ENCODE measurements around the gene PPARA.

Gene PPARA

DNA sequence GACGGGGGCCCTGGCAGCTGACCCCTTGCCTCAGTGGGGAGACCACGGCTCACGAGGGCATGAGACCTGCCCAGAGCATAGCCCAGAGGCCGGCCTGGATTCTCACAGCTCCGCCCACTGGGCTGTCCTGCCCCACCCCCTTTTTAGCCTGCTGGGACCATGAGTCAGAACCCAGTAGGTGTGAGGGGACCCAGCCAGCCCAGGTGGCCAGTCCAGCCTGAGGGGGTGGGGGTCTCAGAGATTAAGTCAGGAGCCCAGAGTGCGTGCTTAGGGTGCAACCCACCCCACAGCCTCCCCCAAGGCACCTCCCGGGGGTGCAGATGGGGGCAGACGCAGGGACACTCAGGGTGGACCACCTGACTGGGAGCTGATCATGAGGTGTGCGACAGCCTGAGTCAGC, 40.1 kb upstream of the PPARA start:
- Mint-ChIP-seq H3K4me1 (no peaks in the 10 kb centered on the region), H3K27ac (no peak overlapping the region), H3K27me3 (no peaks in the 10 kb centered on the region), H3K4me3 (no peak overlapping the region), H3K9me3 (no peaks in the 10 kb centered on the region)
- ATAC-seq = no peak
- no peak for DNase-seq

DNA sequence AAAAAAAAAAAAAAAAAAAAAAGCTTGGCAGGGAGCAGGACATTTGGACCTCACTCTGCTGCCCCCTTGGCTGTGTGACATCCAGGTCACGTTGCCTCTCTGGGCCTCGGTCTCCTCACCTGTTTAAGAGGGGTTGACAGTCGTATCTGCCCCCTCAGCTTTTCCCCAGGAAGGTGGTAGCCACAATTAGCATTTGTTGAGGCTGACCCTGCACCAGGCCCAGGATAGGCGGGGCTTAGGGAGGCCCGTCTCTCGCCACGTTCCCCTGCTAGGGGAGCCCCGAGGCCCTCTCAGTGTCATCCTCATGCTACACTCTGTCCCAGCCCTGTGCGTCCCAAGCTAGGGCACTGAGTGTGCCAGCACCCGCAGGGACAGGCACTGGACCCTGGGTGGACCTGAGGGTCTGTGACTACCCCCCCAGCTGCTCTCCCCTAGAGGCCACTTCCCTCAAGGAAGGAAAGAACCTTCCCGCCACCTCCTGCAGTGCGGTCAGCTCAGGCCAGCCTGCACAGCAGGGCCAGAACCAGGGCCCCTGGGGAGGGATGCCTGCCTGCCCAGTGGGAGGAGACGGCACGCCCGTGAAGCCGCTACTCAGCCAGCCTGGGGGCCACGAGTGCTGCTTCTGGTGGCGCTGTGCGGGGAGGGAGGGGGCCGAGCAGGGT, 38.5 kb upstream of the PPARA start:
- no peak overlapping the region for H3K4me3 Mint-ChIP-seq
- ATAC-seq (no peak), DNase-seq (no peak)
- H3K27ac Mint-ChIP-seq = no peak overlapping the region
- H3K4me1 Mint-ChIP-seq = peaks cover 3% of the 10 kb centered on the region
- no peaks in the 10 kb centered on the region for H3K9me3 Mint-ChIP-seq
- no peaks in the 10 kb centered on the region for H3K27me3 Mint-ChIP-seq

DNA sequence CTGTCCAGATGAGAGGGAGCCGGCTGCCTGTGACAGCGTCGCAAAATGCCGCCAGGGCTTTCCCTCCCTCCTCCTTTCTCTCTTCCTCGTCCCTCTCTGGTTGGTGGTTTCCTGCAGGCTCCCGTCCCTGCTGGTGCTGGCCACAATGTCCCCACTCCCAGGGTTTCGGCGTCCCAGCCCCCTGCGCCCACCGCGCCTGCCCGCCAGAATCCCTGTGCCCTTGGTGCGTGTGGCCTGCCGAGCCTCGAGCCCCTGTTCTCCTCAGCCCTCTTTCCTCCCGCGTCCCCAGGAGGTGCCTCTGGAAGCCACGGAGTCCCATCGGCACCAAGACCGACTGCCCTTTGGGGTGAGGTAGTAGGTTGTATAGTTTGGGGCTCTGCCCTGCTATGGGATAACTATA, 37.9 kb upstream of the PPARA start:
- H3K4me3 Mint-ChIP-seq = no peak overlapping the region
- peaks cover 5% of the 10 kb centered on the region for H3K4me1 Mint-ChIP-seq
- DNase-seq (no peak), ATAC-seq (no peak)
- no peak overlapping the region for H3K27ac Mint-ChIP-seq
- no peaks in the 10 kb centered on the region for H3K9me3 Mint-ChIP-seq
- no peaks in the 10 kb centered on the region for H3K27me3 Mint-ChIP-seq

DNA sequence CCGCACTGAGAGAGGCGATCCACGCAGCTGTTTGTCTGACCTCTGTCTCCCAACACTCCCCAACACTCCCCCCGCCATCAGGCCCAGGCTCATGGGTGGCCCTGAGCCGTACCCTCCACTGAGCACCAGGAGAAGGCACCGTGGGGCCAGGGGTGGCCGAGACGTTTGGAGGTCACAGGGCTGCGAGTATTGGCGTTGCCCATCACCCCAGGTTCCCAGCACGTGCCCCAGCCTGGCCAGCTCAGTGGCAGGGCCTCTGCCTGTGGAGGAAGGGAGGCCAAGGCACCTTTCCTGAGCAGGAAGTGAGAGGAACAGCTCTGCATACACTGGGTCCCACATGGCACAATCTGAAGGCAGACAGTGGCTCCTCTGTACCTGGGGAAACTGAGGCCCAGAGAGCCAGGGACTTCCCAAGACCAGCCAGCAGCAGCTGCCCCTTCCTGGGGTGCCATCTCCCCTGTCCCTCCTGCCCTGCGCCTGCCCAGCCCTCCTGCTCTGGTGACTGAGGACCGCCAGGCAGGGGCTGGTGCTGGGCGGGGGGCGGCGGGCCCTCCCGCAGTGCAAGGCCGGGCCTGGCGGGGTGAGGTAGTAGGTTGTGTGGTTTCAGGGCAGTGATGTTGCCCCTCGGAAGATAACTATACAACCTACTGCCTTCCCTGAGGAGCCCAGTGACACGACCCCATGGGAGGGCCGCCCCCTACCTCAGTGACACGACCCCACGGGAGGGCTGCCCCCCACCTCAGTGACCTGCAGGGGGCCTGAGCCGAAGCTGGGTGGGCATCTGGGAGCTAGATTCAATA, 37.0 kb upstream of the PPARA start:
- H3K4me1 Mint-ChIP-seq = peaks cover 5% of the 10 kb centered on the region
- no peak overlapping the region for H3K4me3 Mint-ChIP-seq
- ATAC-seq = no peak
- no peaks in the 10 kb centered on the region for H3K9me3 Mint-ChIP-seq
- H3K27me3 Mint-ChIP-seq = no peaks in the 10 kb centered on the region
- no peak for DNase-seq
- H3K27ac Mint-ChIP-seq = no peak overlapping the region

DNA sequence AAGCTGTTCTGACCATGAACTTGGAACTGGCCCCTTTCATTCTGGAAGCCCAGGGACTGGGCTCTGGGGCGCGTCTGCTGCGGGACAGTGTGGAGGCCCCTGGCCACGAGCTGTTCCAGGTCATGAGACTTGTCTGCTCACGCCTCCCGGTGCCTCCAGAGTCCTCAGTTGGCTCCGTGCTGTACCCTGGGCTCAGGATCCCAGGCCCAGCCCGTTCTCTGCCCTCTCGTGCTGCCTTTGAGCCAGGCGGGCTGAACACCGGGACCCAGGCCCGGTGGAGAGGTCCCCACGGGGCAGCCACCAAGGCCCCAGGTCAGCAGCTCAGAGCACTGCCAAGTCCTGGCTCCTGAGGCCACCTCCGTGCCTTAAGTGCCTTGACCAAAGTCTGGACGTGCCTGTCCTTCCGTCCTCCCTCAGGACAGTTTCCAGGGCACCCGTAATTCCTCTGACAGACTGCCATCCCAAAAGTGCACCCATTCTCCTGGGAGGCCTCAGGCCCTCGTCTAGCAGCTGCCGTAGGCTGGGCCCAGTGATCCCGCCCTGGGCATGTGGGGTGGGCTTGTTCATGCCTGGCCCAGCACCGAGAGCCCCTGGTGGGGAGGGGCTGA, 36.3 kb upstream of the PPARA start:
- Mint-ChIP-seq H3K4me1 (peaks cover 11% of the 10 kb centered on the region), H3K27ac (no peak overlapping the region), H3K27me3 (no peaks in the 10 kb centered on the region), H3K4me3 (no peak overlapping the region), H3K9me3 (no peaks in the 10 kb centered on the region)
- ATAC-seq (peak; percentile 13), DNase-seq (no peak)

DNA sequence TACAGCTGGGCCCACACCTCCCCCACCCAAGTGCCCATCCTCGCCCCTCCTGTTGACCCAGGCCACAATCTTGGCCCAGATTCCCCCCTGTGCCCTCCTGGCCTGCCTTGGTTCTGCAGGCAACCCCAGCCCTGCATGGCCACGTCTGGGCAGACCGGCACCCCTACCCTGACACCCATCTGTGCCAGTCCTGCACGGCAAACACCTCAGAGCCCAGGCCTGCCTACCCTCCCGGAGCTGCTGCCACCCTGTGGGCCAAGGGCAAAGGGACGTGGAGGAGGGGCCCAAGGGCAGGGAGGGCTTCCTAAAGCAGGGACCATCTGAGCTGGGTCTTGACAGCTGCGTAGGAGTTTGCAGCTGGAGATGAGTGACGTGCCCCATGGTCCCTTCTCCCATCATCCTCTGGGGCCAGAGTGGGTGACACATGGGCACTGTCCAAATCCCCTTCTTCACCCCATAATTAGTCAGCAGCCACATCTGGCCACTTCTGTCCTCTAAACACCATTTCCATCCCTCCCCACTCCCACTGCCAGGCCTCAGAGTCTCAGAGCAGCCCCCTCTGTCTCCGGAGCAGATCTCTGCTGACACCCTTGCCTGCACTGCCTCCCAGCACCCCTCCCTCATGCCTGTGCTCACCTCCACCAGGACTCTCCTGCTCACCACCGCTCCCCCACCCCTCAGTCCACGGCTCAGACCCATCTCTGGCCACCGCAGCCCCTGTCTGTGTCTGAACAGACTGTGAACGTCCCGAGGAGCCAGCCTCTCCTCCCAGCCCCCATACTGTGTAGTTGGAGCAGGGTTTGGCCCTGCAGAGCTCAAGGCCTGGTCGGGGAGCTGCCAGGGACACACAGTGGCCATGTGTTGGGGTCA, 35.6 kb upstream of the PPARA start:
- Mint-ChIP-seq H3K27ac (peak overlapping the region in 1 of 2 donors; percentile 77), H3K4me3 (no peak overlapping the region)
- no peak for DNase-seq

DNA sequence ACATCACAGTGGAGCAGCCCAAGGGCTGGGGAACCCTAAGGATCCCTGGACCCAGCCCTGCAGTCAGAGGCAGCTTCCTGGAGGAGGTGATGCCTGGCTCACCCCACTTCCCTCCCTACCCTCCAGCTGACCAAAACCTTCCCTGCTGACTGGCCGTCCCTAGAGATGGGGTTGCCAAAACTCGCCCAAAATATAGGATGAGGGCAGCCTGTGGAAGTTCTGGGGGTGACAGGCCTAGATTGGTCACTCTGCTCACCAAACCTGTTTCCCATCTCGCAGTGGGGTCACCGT, 35.0 kb upstream of the PPARA start:
- DNase-seq = no peak
- peak overlapping the region in 1 of 2 donors; percentile 12 for H3K27ac Mint-ChIP-seq
- no peak for ATAC-seq

More for the DNA sequence above, 35.6 kb upstream of the PPARA start:
- Mint-ChIP-seq H3K27me3 (no peaks in the 10 kb centered on the region), H3K4me1 (peaks cover 14% of the 10 kb centered on the region), H3K9me3 (no peaks in the 10 kb centered on the region)
- ATAC-seq = no peak

DNA sequence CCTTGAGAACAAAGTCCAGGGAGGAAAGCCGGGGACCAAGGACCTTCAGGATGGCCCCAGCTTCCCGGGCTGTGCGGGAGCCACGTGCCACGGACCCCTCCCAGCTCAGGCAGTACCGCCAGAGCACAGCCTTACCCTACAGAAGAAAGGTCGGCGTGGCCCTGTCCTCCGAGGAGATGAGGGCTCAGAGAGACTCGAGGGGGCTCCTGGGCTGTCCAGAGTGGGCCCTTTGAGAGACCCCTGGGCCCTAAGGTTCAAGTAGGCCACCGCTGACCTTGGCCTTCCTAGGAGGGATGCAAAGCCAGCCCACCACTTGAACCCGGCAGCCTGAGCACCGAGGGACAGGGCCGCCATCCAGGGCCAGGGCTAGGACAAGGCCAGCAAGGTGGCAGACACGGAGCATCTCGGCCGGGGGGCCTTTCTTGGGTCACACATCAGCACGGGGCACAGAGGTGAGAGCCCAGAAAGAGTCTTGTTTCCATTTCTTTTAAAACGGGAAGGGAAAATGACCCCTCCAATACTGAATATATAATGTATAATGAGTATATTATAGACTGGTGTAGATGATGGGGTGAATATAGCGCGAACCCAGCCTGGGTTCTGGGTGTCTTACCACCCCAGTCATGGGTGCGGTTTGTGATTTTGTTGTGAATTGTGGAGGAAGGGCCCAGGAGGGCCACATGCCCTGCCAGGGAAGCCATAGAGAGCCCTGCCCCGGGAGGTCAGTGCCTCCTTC, 34.4 kb upstream of the PPARA start:
- Mint-ChIP-seq H3K4me1 (peaks cover 14% of the 10 kb centered on the region), H3K4me3 (no peak overlapping the region), H3K27me3 (no peaks in the 10 kb centered on the region), H3K9me3 (no peaks in the 10 kb centered on the region), H3K27ac (no peak overlapping the region)
- DNase-seq (no peak), ATAC-seq (no peak)

More for the DNA sequence above, 35.0 kb upstream of the PPARA start:
- Mint-ChIP-seq H3K9me3 (no peaks in the 10 kb centered on the region), H3K4me1 (peaks cover 14% of the 10 kb centered on the region), H3K4me3 (no peak overlapping the region), H3K27me3 (no peaks in the 10 kb centered on the region)

DNA sequence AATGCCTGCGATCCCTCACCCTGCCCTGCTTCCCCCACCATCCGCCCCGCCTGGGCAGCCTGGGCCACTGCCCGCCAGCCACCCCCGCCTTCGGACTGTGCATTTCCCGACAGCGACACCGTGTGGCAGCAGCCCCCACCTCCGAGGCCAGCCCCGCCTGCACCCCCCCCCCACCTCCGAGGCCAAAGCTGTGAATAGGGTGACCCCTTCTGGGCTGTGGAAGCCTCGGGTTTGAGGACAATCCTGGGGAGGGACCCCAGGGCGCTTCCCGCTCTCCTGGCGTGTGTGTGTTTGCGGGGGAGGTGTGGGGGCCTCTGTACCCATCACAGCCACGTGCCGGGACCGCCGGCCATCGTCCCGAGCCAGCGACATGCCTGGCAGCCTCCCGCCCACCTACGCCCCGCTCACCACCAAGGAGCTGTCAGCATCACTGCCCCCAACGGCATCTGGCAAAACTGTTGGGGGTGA, 33.8 kb upstream of the PPARA start:
- ATAC-seq (peak; percentile 89), DNase-seq (peak; percentile 81 to 83)
- peak overlapping the region in 1 of 2 donors; percentile 89 for H3K27ac Mint-ChIP-seq
- H3K4me1 Mint-ChIP-seq = peaks cover 14% of the 10 kb centered on the region
- no peaks in the 10 kb centered on the region for H3K27me3 Mint-ChIP-seq
- no peak overlapping the region for H3K4me3 Mint-ChIP-seq
- no peaks in the 10 kb centered on the region for H3K9me3 Mint-ChIP-seq

DNA sequence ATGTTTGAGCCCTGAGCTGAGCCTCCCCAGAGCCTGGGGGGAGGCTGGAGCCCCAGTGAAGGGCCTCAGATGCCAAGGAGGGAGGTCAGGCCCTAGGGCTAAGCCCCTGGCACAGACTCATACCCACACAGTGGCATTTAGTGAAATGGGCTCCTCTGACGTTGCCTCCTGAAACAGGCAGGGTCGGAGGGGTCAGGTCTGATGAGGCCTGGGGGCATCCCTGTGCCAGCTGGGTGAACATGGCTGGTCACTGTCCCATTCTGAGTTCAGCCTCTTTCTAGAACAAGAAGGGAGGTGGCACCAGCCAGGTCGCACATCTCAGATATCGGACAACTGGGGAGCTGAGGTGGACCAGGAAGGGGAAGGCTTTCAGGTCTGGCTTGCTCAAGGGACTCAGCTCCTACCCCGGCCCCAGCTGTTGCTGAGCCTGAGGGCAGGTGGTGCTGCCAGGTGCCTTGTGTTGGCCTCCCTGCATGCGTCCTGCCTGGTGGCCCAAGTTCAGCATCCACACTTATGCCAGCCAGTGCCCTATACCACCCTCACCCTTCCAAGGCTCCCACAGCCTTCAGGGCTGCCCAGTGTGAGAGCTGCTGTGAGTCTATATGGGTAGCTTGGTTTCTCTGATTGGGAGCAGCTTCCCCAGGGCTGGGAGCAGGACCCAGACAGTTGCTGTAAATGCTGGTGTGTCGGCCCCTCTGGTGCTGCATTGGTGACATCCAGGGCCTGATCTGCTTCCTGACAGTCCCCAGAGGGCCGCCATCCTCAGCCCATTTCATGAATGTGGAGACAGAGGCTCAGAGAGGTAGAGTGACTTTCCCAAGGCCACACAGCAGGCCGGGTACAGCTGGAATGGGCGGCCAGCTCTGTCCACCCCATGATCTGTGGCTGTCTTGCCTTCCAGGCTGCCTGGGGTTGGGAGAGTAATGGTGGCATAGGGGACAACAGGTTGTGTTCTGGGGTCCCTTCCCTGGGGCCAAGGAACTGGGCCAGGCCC, 32.8 kb upstream of the PPARA start:
- no peak overlapping the region for H3K4me3 Mint-ChIP-seq
- H3K27me3 Mint-ChIP-seq = no peaks in the 10 kb centered on the region
- peaks cover 14% of the 10 kb centered on the region for H3K4me1 Mint-ChIP-seq
- H3K9me3 Mint-ChIP-seq = no peaks in the 10 kb centered on the region
- H3K27ac Mint-ChIP-seq = no peak overlapping the region
- ATAC-seq = no peak
- DNase-seq = no peak

DNA sequence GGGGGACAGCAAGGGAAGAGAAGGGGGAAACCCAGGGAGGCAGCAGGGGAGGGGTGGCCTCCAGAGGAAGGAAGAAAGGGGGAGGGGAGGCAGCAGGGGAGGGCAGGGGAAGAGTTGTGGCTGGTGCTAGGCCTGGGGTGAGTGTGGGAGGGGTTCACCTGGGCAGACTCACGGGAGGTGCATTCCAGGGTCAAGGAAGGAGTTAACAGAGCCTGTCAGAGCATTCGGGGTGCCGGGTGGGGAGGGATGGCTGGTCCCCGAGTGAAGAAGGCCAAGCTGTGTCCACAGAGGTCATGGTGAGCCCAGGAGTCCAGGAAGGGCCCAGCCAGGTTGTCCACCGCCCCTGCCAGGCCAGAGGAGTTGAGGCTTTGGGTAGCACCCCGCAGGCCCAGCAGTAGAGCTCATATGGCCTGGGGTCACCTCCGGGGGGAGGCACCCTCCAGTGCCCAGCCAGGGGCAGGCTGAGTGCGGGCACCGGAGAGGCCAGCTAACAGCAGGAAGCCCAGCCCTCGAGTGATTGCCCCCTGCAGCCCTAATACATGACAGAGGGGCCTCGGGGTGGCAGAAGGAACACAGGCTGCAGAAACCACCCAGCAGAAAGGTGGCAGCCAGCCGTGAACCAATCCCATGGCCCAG, 31.1 kb upstream of the PPARA start:
- Mint-ChIP-seq H3K4me3 (no peak overlapping the region), H3K4me1 (peaks cover 14% of the 10 kb centered on the region), H3K27ac (peak overlapping the region in 1 of 2 donors; percentile 78), H3K9me3 (no peaks in the 10 kb centered on the region), H3K27me3 (no peaks in the 10 kb centered on the region)
- ATAC-seq = no peak
- DNase-seq = no peak

DNA sequence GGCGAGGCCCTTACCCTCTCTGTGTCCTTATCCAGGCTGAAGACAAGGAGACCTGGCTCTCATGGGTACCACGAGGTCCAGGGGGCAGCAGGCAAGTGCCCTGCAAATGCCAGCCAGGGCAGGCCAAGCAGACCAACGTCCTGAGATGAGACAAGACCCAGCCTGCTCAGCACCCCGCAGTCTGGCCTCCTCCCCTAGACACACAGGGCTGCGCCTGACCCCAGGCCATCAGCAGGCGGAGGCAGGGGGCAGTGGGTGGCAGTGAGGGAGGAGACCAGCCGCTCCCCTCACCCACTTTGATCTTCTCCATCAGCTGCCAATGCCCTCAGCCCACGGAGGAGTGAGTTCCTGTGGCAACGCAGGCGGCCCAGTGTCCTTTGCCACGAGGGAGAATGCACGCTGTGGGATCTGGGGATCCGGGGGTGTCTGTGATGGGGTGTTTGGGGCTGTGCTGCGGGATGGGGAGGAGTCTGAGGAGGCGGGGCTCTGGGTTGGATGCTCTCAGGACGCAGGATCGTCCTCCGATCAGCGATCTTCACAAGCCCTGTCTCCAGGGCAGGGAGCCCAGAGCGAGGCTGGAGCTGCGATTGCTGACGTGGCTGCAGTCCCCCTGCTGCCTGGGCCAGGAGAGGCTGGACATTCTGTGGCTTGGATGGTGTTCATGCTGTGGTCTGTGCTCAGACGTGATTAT, 30.5 kb upstream of the PPARA start:
- H3K9me3 Mint-ChIP-seq = no peaks in the 10 kb centered on the region
- peaks cover 14% of the 10 kb centered on the region for H3K4me1 Mint-ChIP-seq
- no peaks in the 10 kb centered on the region for H3K27me3 Mint-ChIP-seq
- ATAC-seq (no peak), DNase-seq (no peak)
- no peak overlapping the region for H3K4me3 Mint-ChIP-seq
- peak overlapping the region in 1 of 2 donors; percentile 50 for H3K27ac Mint-ChIP-seq

DNA sequence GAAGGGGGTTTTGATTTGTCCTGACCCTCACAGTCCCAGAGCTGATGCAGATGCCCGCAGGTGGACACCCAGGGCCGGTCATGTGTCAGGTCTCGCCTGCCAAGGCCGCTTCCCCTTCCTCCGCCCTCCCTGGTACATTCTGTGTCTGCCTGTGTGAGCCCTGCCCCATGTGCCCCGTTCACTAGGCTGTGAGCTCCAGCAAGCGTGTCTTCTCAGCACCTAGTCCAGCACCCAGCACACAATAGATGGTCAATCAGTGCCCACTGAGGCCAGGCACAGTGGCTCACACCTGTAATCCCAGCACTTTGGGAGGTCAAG, 29.9 kb upstream of the PPARA start:
- Mint-ChIP-seq H3K9me3 (no peaks in the 10 kb centered on the region), H3K4me3 (no peak overlapping the region), H3K27me3 (no peaks in the 10 kb centered on the region), H3K27ac (no peak overlapping the region), H3K4me1 (peaks cover 14% of the 10 kb centered on the region)
- ATAC-seq (no peak), DNase-seq (no peak)
